Measurements from ENCODE around the gene TFIP11.

TFIP11 gene

GRCh38 chr22:26515931-26516330, 3.7 kb upstream of the TFIP11 start (continued):
- no peak for TF ChIP-seq ZNF311 (tag by site-specific recombination; IDR thresholded peaks at IDR 0.05; ENCODE audit: borderline replicate concordance)
- no peak for TF ChIP-seq ZNF350 (tag by site-specific recombination; IDR thresholded peaks at IDR 0.05)
- TF ChIP-seq ZNF596 (tag by site-specific recombination; IDR thresholded peaks at IDR 0.05) = no peak
- TF ChIP-seq ZNF10 (tag by site-specific recombination; IDR thresholded peaks at IDR 0.05) = no peak

DNA sequence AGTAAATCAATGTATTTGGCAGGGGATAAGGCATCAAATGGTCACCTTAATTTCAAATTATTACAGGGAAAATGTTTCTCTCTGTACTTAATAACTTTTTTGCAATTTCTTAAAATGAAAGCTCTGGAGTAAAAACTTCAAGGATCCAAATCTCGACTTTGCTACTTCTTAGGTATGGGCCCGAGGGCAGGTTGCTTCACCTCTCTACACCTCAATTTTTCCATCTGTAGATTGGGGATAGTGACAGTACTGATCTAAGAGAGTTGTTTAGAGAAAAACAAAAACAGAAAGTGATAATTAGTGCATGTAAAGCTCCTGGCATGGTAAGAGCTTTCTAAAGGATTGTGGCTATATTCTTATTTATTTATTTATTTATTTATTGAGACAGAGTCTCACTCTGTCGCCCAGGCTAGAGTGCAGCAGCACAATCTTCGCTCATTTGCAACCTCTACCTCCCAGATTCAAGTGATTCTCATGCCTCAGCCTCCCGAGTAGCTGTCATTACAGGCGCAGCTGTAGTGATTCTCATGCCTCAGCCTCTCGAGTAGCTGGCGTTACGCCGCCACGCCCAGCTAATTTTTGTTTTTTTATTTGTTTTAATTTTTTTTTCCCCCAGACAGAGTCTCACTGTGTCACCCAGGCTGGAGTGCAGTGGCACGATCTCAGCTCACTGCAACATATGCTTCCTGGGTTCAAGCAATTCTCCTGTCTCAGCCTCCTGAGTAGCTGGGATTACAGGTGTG, 2.3 kb upstream of the TFIP11 start:
- CTCF ChIA-PET = interaction anchor here (0.6 kb wide), 3 partner anchors 69 to 917 kb away, joined by 3 read pairs; no protein-coding TSS in a partner anchor
- no peak overlapping the region for H3K27ac ChIP-seq (ENCODE audit: extremely low read depth, low read depth, low read length)
- no peaks in the 10 kb centered on the region for H3K9me3 ChIP-seq (ENCODE audit: control insufficient read depth, insufficient read depth, low read depth, low read length)
- H3K4me1 ChIP-seq (ENCODE audit: control insufficient read depth, insufficient read depth, low read length) = no peaks in the 10 kb centered on the region
- TF ChIP-seq KLF17 (tag by site-specific recombination; IDR thresholded peaks at IDR 0.05) (no peak), EGR2 (tag by site-specific recombination; IDR thresholded peaks at IDR 0.05; ENCODE audit: low read depth) (no peak), ZFP41 (tag by site-specific recombination; IDR thresholded peaks at IDR 0.05; ENCODE audit: borderline replicate concordance) (no peak), SP3 (tag by site-specific recombination; IDR thresholded peaks at IDR 0.05) (no peak), ZFP37 (tag by site-specific recombination; IDR thresholded peaks at IDR 0.05) (no peak)
- H3K36me3 ChIP-seq (ENCODE audit: control insufficient read depth in 2 of 2, insufficient read depth in 1 of 2, low read length in 2 of 2) = peaks cover 13 to 16% of the 10 kb centered on the region in 2 experiments
- H3K4me3 ChIP-seq (ENCODE audit: low read depth, low read length) = no peak overlapping the region
- POLR2A ChIA-PET = no interaction called here

DNA sequence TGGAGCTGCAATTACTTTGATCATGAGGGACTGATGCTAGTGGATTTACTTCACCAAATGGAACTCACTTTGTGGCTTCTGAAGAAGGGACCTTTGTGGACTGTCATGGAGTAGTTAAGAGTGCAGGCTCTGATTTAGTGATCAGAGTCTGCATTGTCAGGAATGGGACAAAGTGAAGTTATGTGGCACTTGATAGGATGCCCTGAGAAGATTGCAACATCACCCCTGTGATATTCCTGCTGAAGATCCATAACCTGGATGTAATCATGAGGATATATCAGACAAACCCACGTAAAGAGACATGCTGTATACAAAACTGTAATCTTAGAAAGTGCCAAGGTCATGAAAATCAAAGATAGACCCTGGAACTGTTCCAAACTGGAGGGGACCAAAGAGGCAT, 1.6 kb upstream of the TFIP11 start:
- ChIA-PET POLR2A (no interaction called here), CTCF (no interaction called here)
- no peak for TF ChIP-seq ZNF596 (tag by site-specific recombination; IDR thresholded peaks at IDR 0.05)
- H3K36me3 ChIP-seq (ENCODE audit: control insufficient read depth in 2 of 2, insufficient read depth in 1 of 2, low read length in 2 of 2) = peaks cover 20 to 24% of the 10 kb centered on the region in 2 experiments
- H3K9me3 ChIP-seq (ENCODE audit: control insufficient read depth, insufficient read depth, low read depth, low read length) = no peaks in the 10 kb centered on the region
- no peak overlapping the region for H3K27ac ChIP-seq (ENCODE audit: extremely low read depth, low read depth, low read length)
- H3K4me3 ChIP-seq (ENCODE audit: low read depth, low read length) = no peak overlapping the region
- H3K4me1 ChIP-seq (ENCODE audit: control insufficient read depth, insufficient read depth, low read length) = no peaks in the 10 kb centered on the region

DNA sequence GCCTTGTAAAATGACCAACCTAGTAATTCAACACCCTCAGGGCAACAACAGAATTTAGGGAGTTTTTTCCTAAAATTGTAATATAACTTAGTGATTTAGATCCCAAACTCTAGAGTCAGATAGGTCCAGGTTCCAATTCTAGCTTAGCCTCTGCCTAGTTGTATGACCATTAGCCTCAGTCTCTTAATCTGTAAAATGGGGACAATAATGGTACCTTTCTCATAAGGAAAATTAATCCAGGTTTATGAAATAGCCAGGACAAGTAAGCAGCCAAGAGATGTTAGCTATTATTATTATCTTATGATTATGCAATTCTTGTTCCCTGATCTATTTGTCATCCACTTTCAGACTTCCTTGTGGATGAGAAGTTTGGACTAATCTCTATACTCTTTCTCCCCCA, 4.1 kb downstream of the TFIP11 start:
- no peaks in the 10 kb centered on the region for H3K9me3 ChIP-seq (ENCODE audit: control insufficient read depth, insufficient read depth, low read depth, low read length)
- POLR2A ChIA-PET = no interaction called here
- TF ChIP-seq SP2 (tag by site-specific recombination; IDR thresholded peaks at IDR 0.05) (no peak), ZNF324 (tag by site-specific recombination; IDR thresholded peaks at IDR 0.05) (no peak), ZNF280D (tag by site-specific recombination; IDR thresholded peaks at IDR 0.05) (no peak), ZNF704 (tag by site-specific recombination; IDR thresholded peaks at IDR 0.05) (no peak), ZSCAN30 (tag by site-specific recombination; IDR thresholded peaks at IDR 0.05) (no peak), SCRT2 (tag by site-specific recombination; IDR thresholded peaks at IDR 0.05) (no peak), SCRT1 (tag by site-specific recombination; IDR thresholded peaks at IDR 0.05; ENCODE audit: borderline replicate concordance) (no peak), ZFHX2 (tag by site-specific recombination; conservative IDR thresholded peaks at IDR 0.05) (no peak), ZNF366 (tag by site-specific recombination; conservative IDR thresholded peaks at IDR 0.05) (no peak), ZNF174 (tag by site-specific recombination; IDR thresholded peaks at IDR 0.05) (no peak), KLF7 (tag by site-specific recombination; IDR thresholded peaks at IDR 0.05; ENCODE audit: borderline replicate concordance) (no peak), ZNF274 (IDR thresholded peaks at IDR 0.05; ENCODE audit: low read length) (no peak), ZNF274 (tag by site-specific recombination; IDR thresholded peaks at IDR 0.05; ENCODE audit: borderline replicate concordance) (no peak)
- TF ChIP-seq, protein P1, sequence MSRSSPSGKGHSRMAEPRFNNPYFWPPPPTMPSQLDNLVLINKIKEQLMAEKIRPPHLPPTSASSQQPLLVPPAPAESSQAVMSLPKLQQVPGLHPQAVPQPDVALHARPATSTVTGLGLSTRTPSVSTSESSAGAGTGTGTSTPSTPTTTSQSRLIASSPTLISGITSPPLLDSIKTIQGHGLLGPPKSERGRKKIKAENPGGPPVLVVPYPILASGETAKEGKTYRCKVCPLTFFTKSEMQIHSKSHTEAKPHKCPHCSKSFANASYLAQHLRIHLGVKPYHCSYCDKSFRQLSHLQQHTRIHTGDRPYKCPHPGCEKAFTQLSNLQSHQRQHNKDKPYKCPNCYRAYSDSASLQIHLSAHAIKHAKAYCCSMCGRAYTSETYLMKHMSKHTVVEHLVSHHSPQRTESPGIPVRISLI (tag by site-specific recombination; IDR thresholded peaks at IDR 0.05) = no peak
- H3K27ac ChIP-seq (ENCODE audit: extremely low read depth, low read depth, low read length) = no peak overlapping the region
- H3K4me1 ChIP-seq (ENCODE audit: control insufficient read depth, insufficient read depth, low read length) = no peaks in the 10 kb centered on the region
- no peak overlapping the region for H3K4me3 ChIP-seq (ENCODE audit: low read depth, low read length)
- CTCF ChIA-PET = interaction anchor here (0.7 kb wide), 1 partner anchor 157 kb away, joined by 3 read pairs; no protein-coding TSS in a partner anchor
- peaks cover 66 to 75% of the 10 kb centered on the region in 2 experiments for H3K36me3 ChIP-seq (ENCODE audit: control insufficient read depth in 2 of 2, insufficient read depth in 1 of 2, low read length in 2 of 2)

All from HEK293 (cell line).